Measurements from ENCODE around the gene MYBPH.

The MYBPH gene

DNA sequence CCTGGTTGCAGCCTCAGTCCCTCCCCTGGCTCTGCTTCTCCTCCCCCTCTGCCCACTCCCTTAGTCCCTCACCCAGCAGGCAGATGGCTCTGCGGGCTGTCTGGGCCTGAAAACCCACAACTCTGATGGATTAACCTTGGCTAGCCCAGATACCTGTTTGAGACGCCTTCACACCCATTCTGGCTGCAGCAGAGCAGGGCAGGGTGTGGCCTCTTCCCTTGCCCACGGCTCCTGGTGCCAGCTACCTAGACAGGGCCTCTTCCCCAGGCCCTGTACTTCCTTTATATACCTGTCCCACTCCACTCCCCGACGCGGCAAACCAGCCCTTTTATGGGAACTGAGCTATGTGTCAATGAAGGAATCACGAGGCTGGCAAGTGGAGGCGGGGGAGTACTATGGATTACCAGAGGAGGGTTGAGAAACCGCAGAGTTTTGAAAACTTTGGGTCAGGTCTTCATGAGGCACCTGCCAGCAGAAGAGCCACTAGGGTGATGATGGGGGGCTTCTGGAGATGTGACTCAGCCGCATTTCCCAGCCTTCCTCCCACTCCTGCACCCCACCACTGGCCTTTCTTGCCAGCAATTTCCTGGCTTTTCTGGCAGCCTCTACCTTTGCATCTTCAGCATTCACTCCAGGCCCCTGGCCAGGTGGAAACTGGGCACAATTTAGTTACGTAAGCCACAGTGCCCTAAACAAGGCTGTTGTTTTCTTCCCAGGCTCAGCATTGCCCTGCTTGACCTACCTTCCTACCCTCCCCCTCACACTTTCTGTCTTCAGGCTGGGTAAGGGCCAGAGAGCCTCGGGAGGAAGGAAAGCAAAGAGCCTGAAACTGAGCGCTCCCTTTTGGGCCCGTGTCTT lies 11.0 kb upstream of the MYBPH start, which contains the start of gene CHI3L1:
CHI3L1 (minus strand) TSS at position 259 of the 858 bp plus-strand sequence; CDS start at position 178, 81 bp downstream.
- no peak within 1 kb of the TSS for H3K4me3 ChIP-seq (ENCODE audit: low read depth, low read length)
- TF ChIP-seq, protein P1, sequence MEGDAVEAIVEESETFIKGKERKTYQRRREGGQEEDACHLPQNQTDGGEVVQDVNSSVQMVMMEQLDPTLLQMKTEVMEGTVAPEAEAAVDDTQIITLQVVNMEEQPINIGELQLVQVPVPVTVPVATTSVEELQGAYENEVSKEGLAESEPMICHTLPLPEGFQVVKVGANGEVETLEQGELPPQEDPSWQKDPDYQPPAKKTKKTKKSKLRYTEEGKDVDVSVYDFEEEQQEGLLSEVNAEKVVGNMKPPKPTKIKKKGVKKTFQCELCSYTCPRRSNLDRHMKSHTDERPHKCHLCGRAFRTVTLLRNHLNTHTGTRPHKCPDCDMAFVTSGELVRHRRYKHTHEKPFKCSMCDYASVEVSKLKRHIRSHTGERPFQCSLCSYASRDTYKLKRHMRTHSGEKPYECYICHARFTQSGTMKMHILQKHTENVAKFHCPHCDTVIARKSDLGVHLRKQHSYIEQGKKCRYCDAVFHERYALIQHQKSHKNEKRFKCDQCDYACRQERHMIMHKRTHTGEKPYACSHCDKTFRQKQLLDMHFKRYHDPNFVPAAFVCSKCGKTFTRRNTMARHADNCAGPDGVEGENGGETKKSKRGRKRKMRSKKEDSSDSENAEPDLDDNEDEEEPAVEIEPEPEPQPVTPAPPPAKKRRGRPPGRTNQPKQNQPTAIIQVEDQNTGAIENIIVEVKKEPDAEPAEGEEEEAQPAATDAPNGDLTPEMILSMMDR (IDR thresholded peaks at IDR 0.05; ENCODE audit: control insufficient read depth, extremely low read depth, insufficient read depth): no peak
- no peak for DNase-seq (ENCODE audit: low read depth)

- no peak for DNase-seq (ENCODE audit: low read depth)
- no peak overlapping the region for H3K4me3 ChIP-seq (ENCODE audit: low read depth, low read length)
- TF ChIP-seq, protein P1 (IDR thresholded peaks at IDR 0.05; ENCODE audit: control insufficient read depth, extremely low read depth, insufficient read depth): no peak
Observed at GRCh38 chr1:203186091-203186445, 10.4 kb upstream of the MYBPH start.

- no peak overlapping the region for H3K4me3 ChIP-seq (ENCODE audit: low read depth, low read length)
- TF ChIP-seq, protein P1 (IDR thresholded peaks at IDR 0.05; ENCODE audit: control insufficient read depth, extremely low read depth, insufficient read depth): no peak
- no peak for DNase-seq (ENCODE audit: low read depth)
Observed at GRCh38 chr1:203185585-203185984, 10.0 kb upstream of the MYBPH start.

- H3K4me3 ChIP-seq (ENCODE audit: low read depth, low read length): no peak overlapping the region
- TF ChIP-seq, protein P1 (IDR thresholded peaks at IDR 0.05; ENCODE audit: control insufficient read depth, extremely low read depth, insufficient read depth): no peak
- DNase-seq (ENCODE audit: low read depth): no peak
Observed at GRCh38 chr1:203185061-203185461, 9.4 kb upstream of the MYBPH start.

DNA sequence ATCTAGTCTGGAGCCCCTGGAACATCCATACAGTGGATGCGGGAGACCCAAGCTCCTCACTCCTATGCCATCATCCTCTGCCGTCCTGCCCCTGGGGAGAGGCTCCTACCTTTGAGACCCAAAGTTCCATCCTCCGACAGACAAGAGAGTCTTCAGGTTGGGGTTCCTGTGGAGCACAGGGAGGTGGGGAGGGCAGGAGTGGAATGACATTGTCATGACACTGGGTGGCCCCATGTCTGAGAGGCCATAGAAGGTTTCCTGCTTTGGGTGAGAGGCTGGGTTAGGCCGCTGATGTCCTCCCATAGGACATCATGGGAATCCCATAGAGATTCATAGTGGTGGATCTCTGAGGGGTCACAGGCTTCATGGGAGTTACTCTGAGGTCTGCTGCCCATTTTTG lies 8.8 kb upstream of the MYBPH start:
- H3K4me3 ChIP-seq (ENCODE audit: low read depth, low read length): no peak overlapping the region
- TF ChIP-seq, protein P1 (IDR thresholded peaks at IDR 0.05; ENCODE audit: control insufficient read depth, extremely low read depth, insufficient read depth): no peak
- no peak for DNase-seq (ENCODE audit: low read depth)

GRCh38 chr1:203183828-203184227 lies 8.2 kb upstream of the MYBPH start:
- DNase-seq (ENCODE audit: low read depth): no peak
- TF ChIP-seq, protein P1 (IDR thresholded peaks at IDR 0.05; ENCODE audit: control insufficient read depth, extremely low read depth, insufficient read depth): no peak
- no peak overlapping the region for H3K4me3 ChIP-seq (ENCODE audit: low read depth, low read length)

Data from LNCaP clone FGC (cell line).